ENCODE results near the gene DGAT2L6. TPM values are rescaled to one million over a fixed set of nuclear protein-coding genes. Genes with fewer than 3 reads are reported as not detected.
A peak's percentile ranks its signal among the peaks of the same experiment; 100 is the strongest.

The DGAT2L6 gene
- total and polyA plus RNA-seq, 10 of the 15 experiments (the other 5 are each of a cell fraction or from before 2014, with no cell fraction given): 0.08 to 0.58 (median 0.31) TPM; not detected in 3

- TF ChIP-seq E2F8 (IDR thresholded peaks at IDR 0.05; ENCODE audit: low read depth, partially characterized antibody) (no peak), EED (IDR thresholded peaks at IDR 0.05; ENCODE audit: low read depth) (peak; percentile 35; the same call in 1 of the 2 replicates), ESRRA (IDR thresholded peaks at IDR 0.05; ENCODE audit: low read length) (no peak)
These were observed 44.4 kb upstream of the DGAT2L6 start (continued) for GRCh38 chrX:70132877-70133302.

GRCh38 chrX:70133303-70134115, 43.8 kb upstream of the DGAT2L6 start, which contains the start of gene IGBP1:
Gene IGBP1 (plus strand): TSS chrX:70133447. CDS start chrX:70133948, 501 bp downstream.
- ATAC-seq: peak; percentile 91
- RAD21 ChIA-PET (ENCODE audit: unreplicated experiment): interaction anchor here (0.7 to 2.0 kb wide), 15 partner anchors 34 to 302 kb away, joined by 3 to 11 read pairs (median 4); partner anchors contain the start of genes DGAT2L6, KIF4A and PDZD11
- no TSS peak for BruUV-seq (replicated peaks)
- peak; percentile 51; the same call in 1 of the 2 replicates for TF ChIP-seq GATAD2B (conservative IDR thresholded peaks at IDR 0.05; ENCODE audit: low read depth)
- TF ChIP-seq SIN3A (IDR thresholded peaks at IDR 0.05; ENCODE audit: low read depth, low read length): peak; percentile 48; the same call in 1 of the 2 replicates
- no peak for TF ChIP-seq CHD1 (IDR thresholded peaks at IDR 0.05; ENCODE audit: low read depth, low read length)
- TF ChIP-seq YY1 (IDR thresholded peaks at IDR 0.05; ENCODE audit: low read depth, low read length): peak; percentile 95
- peak; percentile 51 for TF ChIP-seq SMAD1 (IDR thresholded peaks at IDR 0.05; ENCODE audit: low read depth, partially characterized antibody)
- 0 out of 2 replicates have a peak, but pooled peaks have one; percentile 43 for TF ChIP-seq SMAD5 (IDR thresholded peaks at IDR 0.05; ENCODE audit: low read depth)
- TF ChIP-seq ZSCAN29 (IDR thresholded peaks at IDR 0.05): no peak
- TF ChIP-seq BMI1 (IDR thresholded peaks at IDR 0.05; ENCODE audit: borderline replicate concordance): 0 out of 2 replicates have a peak, but pooled peaks have one; percentile 16
- no peak for TF ChIP-seq USF2 (IDR thresholded peaks at IDR 0.05; ENCODE audit: borderline replicate concordance, low read depth, low read length)
- peak; percentile 35 to 53 (median 44); a peak in 5 of 6 replicates for TF ChIP-seq CTCF (IDR thresholded peaks at IDR 0.05 in 2 of 3, conservative IDR thresholded peaks at IDR 0.05 in 1 of 3; ENCODE audit: control insufficient read depth in 2 of 3, extremely low read depth in 1 of 3, insufficient read depth in 1 of 3, low read depth in 3 of 3, low read length in 3 of 3)
- TF ChIP-seq CREB1 (IDR thresholded peaks at IDR 0.05; ENCODE audit: low read depth): 0 out of 2 replicates have a peak, but pooled peaks have one; percentile 37
- no peak for TF ChIP-seq NRF1 (conservative IDR thresholded peaks at IDR 0.05; ENCODE audit: low read depth, low read length)

More at GRCh38 chrX:70133303-70134115, 43.8 kb upstream of the DGAT2L6 start, which contains the start of gene IGBP1:
- H3K27me3 ChIP-seq (replicated peaks in 1 of 2; ENCODE audit: control insufficient read depth in 2 of 2, insufficient read depth in 2 of 2, low read length in 1 of 2): no peaks in the 10 kb centered on the region
- peak within 1 kb of the TSS; percentile 76 for H3K4me3 ChIP-seq
- no peaks in the 10 kb centered on the region for H3K4me1 ChIP-seq (ENCODE audit: control insufficient read depth, insufficient read depth, low read length)
- in situ Hi-C loops (cut with MboI) (loop anchor here (25.0 kb wide), 1 partner anchor 96 kb away; the partner anchor contains the start of gene AWAT2), intact Hi-C loops (cut with micrococcal nuclease; ENCODE audit: unreplicated experiment) (loop anchor here (2.0 kb wide), 1 partner anchor 43 kb away; the partner anchor contains the start of gene DGAT2L6)
- ChIA-PET SMC1A (ENCODE audit: uncharacterized antibody, unreplicated experiment) (interaction anchor here (0.6 to 1.9 kb wide), 11 partner anchors 19 to 302 kb away, joined by 3 to 7 read pairs (median 4); partner anchors contain the start of genes DGAT2L6, KIF4A and PDZD11), POLR2A (interaction anchor here (1.2 to 1.4 kb wide), 3 partner anchors 37 to 156 kb away, joined by 3 to 6 read pairs (median 3); partner anchors contain the start of genes KIF4A and PDZD11), CTCF (interaction anchor here (0.6 to 2.9 kb wide), 33 partner anchors 9 to 595 kb away, joined by 3 to 15 read pairs (median 4); partner anchors contain the start of genes DGAT2L6, KIF4A and PDZD11)
- peak within 1 kb of the TSS; percentile 83 for H3K27ac ChIP-seq (ENCODE audit: control insufficient read depth, insufficient read depth)
- H3K79me2 ChIP-seq (ENCODE audit: control insufficient read depth, insufficient read depth, low read length): peaks cover 16% of the 10 kb centered on the region
- H3K9me3 ChIP-seq (replicated peaks; ENCODE audit: control insufficient read depth, insufficient read depth, low read length): no peaks in the 10 kb centered on the region
- WGBS (ENCODE audit: insufficient coverage, insufficient replicate concordance, low lambda C conversion rate, missing lambda C conversion rate): 31% methylated on average over 53 of the region's 59 CpGs
- peak; percentile 18 for FAIRE-seq
- H3K36me3 ChIP-seq (ENCODE audit: control insufficient read depth in 2 of 2, insufficient read depth in 2 of 2, low read length in 1 of 2): no peaks in the 10 kb centered on the region
- H3K9ac ChIP-seq (ENCODE audit: control insufficient read depth, insufficient read depth, low read length): peak within 1 kb of the TSS; percentile 85
- peak within 1 kb of the TSS; percentile 89 for H2AFZ ChIP-seq (ENCODE audit: control insufficient read depth, low read depth, low read length)
- H4K20me1 ChIP-seq (ENCODE audit: control insufficient read depth, insufficient read depth): no peaks in the 10 kb centered on the region
- peak; percentile 49 for DNase-seq (ENCODE audit: low read depth, low spot score)
- peak within 1 kb of the TSS; percentile 76 for H3K4me2 ChIP-seq (ENCODE audit: control insufficient read depth, insufficient read depth)

All from GM12878 (cell line).